NCI-H1436 (cell line): Measurements from ENCODE around the gene INPP1.
A peak's percentile ranks its signal among the peaks of the same experiment; 100 is the strongest.
"Not testable (repeated sequence)": the region's sequence is repeated elsewhere in the genome, so short reads cannot be mapped to it uniquely, and the experiment has no call there.

ENCODE experiments used
- DNase-seq: peaks from one replicate; lab custom pipeline; 2025; lab: John Stamatoyannopoulos, UW

INPP1 gene

DNA sequence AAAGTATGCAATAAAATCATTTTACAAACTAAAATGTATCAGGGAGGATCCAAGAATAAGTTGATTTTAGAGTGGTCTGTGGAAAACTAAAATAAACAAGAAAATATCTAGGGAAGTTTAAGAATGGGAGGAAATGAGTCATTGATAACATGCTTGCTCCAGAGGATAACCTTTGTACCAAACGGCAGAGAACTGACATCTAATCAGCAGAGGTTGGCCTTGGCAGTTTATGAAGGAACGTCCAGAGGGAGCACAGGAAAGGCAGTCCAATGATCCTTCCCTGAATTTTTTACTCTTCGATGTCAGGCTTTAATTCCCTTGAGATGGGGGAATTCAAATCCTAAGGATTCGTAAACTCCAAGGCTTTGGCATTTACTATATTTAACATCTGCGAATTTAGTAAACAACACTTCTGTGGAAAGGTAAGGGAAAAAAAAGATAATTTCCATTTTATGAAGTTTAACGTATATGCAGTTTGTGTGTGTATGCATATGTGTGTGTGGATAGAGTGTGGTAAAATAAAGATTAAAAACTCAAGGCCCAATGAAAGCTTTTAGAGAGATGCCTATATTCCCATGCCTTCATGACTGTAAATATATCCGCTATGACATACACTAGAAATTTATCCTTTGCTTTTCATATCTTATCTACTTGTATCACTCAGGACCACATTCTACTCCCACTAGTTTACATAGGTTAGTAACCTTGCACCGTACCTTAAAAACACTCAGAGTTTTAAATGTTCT, 8.7 kb upstream of the INPP1 start:
- DNase-seq = no peak

DNA sequence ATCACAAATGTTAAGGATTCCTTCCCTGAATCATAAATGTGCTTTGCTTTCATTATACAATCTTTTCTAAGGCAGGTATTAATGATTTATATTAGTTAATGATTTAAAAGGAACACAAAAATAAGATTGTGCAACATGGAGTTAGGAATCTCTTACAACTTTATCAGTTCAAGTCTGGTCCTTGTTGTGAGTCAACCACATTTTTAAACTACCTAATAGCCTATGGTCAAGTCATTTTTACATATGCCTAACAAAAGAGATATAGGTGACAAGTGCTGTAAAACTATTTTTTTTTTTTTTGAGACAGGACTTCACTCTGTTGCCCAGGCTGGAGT, 8.2 kb upstream of the INPP1 start:
- DNase-seq = no peak

DNA sequence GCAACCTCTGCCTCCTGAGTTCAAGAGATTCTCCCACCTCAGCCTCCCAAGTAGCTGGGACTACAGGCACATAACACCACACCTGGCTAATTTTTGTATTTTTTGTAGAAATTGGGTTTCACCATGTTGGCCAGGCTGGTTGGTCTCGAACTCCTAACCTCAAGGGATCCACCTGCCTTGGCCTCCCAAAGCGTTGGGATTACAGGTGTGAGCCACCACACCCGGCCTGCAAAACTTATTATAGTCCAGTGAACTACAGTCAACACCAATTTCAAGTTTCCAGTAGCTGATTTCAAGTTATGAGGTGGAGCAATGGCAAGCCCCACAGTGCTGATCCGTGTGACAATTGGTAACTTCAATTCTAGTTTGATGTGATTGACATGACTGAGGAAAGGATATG, 7.8 kb upstream of the INPP1 start:
- not testable (repeated sequence) for DNase-seq

DNA sequence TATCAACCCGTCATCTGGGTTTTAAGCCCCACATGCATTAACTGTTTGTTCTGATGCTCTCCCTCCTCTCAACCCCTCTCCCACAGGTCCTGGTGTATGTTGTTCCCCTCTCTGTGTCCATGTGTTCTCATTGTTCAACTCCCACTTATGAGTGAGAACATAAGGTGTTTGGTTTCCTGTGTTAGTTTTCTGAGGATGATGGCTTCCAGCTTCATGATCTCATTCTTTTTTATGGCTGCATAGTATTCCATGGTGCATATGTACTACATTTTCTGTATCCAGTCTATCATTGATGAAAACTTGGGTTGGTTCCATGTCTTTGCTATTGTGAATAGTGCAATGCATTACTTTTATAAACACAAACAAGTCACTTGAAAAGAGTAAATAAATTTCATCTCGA, 7.0 kb upstream of the INPP1 start:
- no peak for DNase-seq

DNA sequence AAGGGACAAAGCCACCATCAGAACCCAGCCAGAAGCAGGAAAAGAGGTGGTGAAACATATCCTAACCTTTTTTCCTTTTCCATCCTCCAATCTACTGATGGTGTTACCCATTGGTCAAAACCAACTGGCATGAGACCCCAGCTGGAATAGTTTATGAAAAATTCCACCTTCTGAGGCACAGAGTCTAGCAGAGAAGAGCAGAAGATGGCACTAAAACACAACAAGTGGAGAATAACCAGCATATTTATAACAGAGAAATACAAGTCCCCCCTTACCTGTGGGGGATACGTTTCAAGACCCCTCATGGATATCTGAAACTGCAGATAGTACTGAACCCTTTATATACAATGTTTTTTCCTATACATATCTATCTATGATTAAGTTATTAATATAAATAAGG, 4.9 kb upstream of the INPP1 start:
- DNase-seq = no peak

DNA sequence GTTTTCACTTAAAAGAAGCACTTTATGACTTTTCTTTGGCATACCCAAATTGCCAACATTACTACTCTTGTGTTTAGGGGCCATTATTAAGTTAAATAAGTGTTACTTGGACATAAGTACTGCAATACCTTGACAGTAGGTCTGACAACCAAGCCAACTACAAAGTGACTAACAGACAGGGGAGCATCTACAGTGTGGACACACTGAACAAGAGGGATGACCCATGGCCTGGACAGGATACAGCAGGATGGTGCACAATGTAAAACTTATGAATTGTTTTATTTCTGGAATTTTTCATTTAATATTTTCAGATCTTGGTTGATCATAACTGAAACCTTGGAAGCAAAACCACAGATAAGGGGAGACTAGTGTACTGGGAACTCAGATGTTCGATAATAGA, 4.0 kb upstream of the INPP1 start:
- no peak for DNase-seq

DNA sequence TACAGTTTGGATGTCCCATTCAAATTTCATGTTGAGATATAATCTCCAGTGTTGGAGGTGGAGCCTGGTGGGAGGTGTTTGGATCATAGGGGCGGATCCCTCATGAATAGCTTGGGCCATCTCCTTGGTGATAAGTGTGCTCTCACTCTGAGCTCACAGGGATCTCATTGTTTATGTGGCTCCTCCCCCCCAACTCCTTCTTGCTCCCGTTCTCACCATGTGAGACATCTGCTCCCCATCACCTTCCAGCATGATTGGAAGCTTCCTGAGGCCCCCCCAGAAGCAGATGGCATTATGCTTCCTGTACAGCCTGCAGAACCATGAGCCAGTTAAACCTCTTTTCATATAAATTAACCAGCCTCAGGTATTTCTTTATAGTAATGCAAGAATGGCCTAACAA, 3.0 kb upstream of the INPP1 start:
- DNase-seq = peak; percentile 71

DNA sequence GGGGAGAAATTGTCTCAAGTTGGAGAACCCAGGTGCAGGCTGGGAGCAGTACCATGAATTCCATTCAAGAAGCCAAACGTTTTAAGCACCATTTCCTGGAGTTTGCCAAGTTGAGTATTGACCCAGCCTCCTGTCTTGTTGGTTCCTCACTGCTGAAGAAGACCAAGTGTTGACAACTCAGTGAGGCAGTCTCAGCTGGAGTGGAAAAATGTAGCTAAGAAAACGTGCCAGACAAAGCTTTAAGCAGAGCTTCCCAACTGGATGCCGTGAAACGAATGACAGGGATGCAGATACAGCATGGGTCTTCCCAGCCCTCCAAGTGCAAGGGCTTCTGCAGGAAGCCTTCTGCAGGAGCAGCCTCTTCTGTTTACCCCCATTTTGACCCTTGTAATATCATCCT, 778 bp upstream of the INPP1 start:
- no peak for DNase-seq

DNA sequence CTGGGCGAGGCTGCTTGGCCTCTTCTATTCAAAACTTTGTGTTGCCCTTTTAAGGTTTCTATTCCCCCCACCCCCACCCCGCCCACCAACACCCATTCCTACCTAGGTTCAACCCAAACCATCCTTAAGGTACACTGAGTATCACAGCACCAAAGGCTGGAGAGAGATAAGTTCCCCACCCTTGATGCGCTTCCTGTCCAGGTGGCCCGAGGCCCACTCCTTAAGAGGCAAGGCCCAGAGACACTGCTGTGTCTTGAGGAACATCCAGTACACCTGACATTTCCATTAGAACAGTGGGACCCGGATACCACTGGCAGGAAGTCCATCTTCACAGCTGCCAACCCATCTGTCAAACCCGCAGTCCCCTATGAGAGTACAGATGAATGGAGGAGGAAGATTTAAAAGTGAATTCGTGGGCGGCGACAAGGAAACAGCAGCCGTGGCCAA, 277 bp upstream of the INPP1 start:
- DNase-seq = no peak

DNA sequence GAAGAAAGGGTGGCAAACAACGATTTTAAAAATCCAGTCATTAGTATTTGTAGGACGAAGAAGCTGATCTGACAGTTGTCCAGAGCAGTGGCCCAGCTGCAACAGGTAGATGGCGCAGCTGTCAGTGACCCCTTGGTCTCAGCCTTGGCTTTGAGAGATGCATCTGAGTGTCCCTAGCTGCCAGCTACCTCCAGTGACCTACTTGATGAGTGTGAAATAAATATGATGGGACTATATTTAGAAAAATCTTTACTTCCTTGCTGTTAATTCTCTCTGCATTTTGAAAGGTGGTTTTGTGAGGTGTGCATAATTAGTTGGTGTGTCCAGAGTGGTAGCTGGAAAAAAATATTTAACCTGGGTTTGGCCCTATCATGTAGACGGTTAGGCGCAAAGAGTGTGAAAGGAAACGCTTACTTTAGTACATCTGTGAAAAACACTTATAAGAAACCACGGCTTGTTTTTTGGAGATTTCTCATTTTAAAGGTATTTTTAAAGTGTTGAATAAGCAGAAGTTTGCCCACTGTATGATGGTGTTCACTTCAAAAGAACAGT, 963 bp downstream of the INPP1 start:
- DNase-seq = peak; percentile 18

DNA sequence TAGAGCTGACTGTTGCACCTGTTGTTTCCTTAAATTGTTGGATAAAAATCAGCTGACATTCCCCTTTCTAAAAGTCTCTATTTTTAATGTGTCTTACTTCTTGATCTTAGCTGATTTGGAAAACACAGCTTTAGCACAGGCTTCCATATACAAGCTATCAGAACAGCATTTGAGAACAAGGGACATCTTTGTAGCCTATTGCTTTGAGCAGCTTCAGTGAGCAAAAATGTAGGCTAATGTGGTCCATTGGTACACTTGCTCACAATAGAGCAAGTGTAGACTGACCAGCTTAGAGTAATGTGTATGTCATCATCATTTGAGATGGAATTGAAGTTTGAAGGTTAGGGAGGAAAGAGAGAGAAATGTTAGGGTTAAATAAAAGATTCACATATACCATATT, 7.0 kb downstream of the INPP1 start:
- no peak for DNase-seq

DNA sequence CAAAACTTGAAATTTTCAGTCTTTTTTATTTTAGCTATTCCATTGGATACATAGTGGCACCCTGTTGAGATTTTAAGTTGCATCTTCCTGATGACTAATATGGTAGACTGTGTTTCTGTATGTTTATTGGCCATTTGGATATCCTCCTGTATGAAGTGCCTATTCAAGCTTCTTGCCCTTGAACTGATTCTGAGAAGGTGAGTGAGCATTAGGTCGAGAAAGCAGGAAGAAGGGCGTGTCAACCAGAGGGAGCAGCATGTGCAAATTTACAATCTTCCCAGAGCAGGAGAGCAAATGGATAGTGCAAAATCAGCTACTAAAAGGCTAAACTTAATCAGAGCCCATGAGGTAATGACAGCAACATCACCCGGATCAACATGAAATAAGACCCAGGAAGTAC, 8.6 kb downstream of the INPP1 start:
- DNase-seq = no peak

DNA sequence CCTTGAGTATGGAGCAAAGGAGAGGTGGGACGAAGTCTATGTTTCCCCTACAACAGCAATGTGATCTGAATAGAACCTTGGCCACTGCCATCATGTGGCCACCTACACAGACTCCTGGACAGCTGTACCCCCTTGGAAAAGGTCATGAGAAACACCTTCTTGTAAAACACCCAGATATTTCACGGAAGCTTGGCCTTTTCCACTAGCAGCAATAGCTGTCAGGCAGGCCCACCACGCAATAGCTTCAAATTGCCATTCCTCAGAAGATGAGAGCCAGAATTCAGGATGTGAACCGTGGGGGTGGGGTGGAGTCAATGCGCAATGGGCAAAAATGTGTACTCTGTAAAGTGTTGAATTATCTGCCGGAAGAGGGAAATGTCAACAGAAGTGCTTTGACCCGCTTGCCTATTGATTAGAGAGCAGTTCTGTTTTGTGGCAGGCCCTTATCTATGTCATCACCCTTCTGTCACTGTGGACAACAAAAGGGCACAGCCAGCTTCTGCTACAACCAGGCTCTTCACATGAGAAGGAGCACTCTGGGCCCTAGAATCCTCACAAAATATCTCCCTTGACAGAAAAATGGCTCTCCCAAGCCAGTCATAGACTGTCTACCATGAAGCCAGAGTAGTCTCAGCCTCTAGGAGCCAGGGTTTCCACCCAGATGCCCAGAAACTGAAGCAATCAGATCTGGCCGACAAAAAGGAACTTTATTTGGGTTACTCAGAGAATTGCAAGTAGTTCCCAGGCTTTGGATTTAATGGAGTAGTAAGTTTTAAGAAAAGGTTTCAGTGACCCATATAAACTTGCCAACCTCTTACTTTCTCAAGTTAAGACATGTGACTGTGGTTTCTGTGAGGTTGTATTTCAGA, 9.5 kb downstream of the INPP1 start:
- no peak for DNase-seq

DNA sequence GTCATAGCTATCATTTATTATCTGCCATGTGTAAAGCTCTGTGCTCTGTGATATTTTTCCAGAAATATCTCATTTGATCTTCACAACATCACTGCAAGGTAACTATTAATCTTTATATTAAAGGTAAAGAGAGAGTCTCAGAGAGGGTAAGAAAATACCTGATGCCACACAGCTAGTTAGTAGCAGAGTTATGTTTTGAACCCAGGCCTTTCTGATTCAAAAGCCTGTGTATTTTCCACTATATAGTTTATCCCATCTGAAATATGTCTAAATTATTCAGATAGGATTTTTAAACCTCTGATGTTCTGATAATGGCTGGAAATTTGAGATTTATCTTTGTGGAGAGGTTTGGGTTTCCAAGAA, 10.1 kb downstream of the INPP1 start:
- DNase-seq = no peak

DNA sequence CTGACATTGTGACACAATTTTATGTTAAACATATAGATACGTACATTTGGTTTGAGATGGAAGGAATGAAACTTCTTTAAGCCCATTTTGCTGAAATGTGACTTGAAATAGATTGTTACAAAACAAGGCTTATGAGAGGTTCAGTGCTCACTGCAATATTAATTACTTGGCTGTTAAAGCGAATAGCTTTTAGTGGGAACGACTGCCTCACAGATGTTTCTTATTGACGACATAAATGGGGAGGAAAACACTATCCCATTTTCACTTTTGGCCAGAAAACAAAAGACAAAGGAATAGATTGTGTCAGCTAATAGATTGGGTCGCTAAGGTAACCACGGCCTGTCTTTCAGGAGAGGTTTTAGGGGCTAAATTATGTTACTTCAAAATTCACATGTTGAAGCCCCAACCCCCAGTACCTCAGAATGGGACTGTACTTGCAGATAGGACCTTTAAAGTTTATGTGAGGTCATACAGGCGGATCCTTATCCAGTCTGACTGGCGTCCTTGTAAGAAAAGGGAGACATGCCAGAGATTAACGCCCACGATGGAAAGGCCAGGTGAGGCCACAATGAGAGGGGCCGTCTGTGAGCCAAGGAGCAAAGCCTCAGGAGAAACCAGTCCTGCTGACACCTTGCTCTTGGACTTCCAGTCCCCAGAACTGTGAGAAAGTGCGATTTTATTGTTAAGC, 10.8 kb downstream of the INPP1 start:
- DNase-seq = no peak

DNA sequence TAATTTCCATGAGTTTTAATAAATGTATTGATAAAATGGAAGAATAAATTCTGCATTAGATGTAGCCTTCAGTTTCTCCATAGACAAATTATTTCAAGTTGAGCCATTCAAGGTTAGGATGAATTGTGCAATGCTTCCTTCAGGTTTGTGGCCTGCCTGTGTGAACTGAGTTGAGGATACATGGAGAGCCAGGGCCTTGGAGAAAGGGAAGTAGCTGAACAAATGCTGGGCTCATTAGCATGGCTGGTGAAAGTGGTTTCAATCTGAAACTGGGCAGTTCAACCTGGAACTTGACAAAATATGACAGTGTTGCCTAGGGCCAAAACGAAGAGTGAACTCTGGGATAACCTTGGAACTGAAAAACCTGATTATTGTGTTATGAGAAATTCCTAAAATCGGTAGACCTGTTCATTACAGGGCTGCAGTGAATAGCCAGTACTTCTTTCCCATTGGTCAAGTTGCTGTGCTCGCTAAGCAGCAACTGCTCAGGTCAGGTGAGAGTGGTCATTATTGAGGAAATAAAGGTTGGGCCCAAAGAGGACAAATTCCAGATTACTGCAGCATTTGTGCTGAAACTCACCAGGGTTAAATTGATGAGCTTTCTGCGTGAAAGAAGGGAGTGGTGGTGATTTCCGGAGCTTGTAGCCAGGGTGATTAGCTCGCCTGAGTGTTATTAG, 12.7 kb downstream of the INPP1 start:
- no peak for DNase-seq

DNA sequence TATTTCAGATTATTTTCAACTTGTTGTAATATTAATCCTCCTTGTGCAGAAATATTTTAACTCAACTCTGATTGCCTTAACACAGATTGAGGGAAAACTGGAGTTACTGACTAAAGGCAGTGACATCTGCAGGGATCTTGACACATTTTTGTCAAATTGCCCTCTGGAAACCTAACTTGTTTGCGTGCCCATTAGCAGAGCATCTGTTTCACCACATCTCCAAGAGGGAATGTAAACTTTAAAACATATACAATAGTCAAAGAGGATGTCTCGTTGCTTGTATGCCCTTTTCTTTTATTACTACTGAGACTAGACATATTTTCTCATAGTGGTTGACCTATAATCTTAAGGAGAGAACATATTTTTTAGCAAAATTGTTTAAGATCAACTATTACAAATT, 14.2 kb downstream of the INPP1 start:
- no peak for DNase-seq

DNA sequence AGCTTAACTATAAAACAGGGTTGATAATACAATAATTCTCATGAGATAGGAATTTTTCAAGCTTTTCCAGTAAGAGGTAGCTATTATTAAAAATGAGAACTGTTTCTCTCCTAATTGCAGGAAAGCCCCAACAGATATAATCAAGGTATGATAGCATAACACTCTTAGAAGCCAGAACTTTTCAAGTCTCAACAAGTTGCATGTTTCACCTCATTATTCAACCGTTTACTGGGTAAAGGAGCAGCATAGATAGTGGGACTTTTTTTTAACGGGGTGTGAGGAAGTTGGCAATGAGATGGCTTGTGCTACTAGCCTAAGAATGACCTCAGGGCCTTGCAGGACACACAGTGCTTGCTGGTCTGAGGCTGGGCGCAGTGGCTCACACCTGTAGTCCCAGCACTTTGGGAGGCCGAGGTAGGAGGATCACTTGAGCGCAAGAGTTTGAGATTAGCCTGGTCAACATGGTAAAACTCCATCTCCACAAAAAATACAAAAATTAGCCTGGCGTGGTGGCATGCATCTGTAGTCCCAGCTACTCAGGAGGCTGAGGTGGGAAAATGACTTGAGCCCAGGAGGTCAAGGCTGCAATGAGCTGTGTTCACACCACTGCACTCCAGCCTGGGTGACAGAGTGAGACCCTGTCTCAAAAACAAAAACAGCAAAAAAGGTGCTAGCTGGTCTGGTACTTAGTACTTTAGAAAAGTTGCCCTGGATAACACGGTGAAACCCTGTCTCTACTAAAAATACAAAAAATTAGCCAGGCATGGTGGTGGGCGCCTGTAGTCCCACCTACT, 15.5 kb downstream of the INPP1 start:
- DNase-seq = not testable (repeated sequence)

DNA sequence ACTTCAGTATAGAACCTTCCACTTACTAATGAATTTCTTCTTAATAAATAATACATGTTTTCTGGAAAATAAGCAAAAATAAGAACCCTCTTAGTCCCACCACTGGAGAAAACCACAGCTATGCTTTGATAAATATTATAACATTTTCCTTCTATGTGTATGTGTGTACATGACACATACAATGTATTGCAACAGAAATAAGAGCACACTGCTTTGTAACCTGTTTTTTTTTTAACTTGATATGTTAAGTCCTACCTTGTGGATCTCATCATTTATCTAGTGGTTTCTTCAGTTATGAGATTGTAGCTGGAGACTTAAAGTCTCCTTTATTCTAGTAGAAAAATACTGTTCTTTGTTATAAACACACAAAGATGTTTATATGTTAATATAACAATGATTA, 17.2 kb downstream of the INPP1 start:
- DNase-seq = no peak

DNA sequence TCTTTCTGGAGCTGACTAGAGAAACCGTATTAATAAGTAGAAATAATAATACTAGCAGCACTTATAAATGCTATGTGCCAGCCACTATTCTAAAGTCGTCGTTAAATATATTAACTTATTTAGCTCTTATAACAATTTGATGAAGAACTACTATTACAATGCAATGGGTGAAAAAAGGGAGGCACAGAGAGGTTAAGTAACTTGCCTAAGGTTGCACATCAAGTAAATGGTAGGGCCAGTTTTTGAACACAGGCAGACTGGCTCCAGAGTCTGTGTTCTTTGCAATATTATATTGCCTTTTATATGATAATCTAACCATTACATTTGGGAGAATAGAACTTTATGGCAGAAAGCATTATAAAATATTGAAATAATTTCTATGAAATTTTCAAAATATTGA, 17.6 kb downstream of the INPP1 start:
- no peak for DNase-seq

DNA sequence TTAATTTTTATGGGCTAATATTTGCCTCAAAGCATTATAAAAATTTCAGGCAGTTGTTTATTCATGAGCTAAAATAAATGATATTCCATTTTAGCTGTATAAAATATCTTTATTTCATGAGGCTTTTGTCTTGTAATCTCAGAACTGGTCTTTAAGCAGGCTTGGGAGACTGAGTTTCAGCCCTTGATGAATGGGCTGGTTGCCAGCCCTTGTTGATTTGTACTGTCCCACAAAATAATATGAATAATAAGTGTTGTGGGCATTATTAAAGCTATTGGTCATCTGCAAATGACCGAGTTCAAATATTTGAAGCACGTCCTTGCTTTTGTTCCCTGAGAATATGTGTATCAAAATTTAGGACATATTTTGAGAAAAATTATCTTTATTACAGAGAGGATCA, 18.2 kb downstream of the INPP1 start:
- DNase-seq = no peak
